ENCODE measurements around the gene KAZN. TPM values are rescaled to one million over a fixed set of nuclear protein-coding genes. Genes with fewer than 3 reads are reported as not detected.

Gene KAZN
- total RNA-seq, 1 donor from 2014 or later, result 11.6 TPM

GRCh38 chr1:14686701-14687100 lies 88.2 kb downstream of the KAZN start:
- Mint-ChIP-seq H3K36me3 (ENCODE audit: low read depth) (no peaks in the 10 kb centered on the region), H3K4me3 (no peak overlapping the region), H3K27ac (ENCODE audit: unreplicated experiment) (no peak overlapping the region), H3K4me1 (peaks cover 27% of the 10 kb centered on the region), H3K9me3 (no peaks in the 10 kb centered on the region), H3K27me3 (ENCODE audit: low read depth) (no peaks in the 10 kb centered on the region)
- TF ChIP-seq CTCF (conservative IDR thresholded peaks at IDR 0.05), result no peak
- DNase-seq (ENCODE audit: low read depth, low spot score), result no peak

- no peak for DNase-seq (ENCODE audit: low read depth, low spot score)
- H3K27me3 Mint-ChIP-seq (ENCODE audit: low read depth), result no peaks in the 10 kb centered on the region
- peaks cover 27% of the 10 kb centered on the region for H3K4me1 Mint-ChIP-seq
- no peak overlapping the region for H3K27ac Mint-ChIP-seq (ENCODE audit: unreplicated experiment)
- TF ChIP-seq CTCF (conservative IDR thresholded peaks at IDR 0.05), result no peak
- no peaks in the 10 kb centered on the region for H3K36me3 Mint-ChIP-seq (ENCODE audit: low read depth)
- no peaks in the 10 kb centered on the region for H3K9me3 Mint-ChIP-seq
- no peak overlapping the region for H3K4me3 Mint-ChIP-seq
Observed at GRCh38 chr1:14687147-14687546, 88.7 kb downstream of the KAZN start.

GRCh38 chr1:14689996-14690615 lies 91.6 kb downstream of the KAZN start:
- Mint-ChIP-seq H3K36me3 (ENCODE audit: low read depth) (no peaks in the 10 kb centered on the region), H3K27ac (ENCODE audit: unreplicated experiment) (no peak overlapping the region), H3K4me3 (no peak overlapping the region), H3K4me1 (peaks cover 30% of the 10 kb centered on the region), H3K9me3 (no peaks in the 10 kb centered on the region), H3K27me3 (ENCODE audit: low read depth) (no peaks in the 10 kb centered on the region)
- no peak for TF ChIP-seq CTCF (conservative IDR thresholded peaks at IDR 0.05)
- DNase-seq (ENCODE audit: low read depth, low spot score), result no peak

GRCh38 chr1:14693949-14694348 lies 95.5 kb downstream of the KAZN start:
- no peak for DNase-seq (ENCODE audit: low read depth, low spot score)
- H3K27ac Mint-ChIP-seq (ENCODE audit: unreplicated experiment), result no peak overlapping the region
- H3K36me3 Mint-ChIP-seq (ENCODE audit: low read depth), result no peaks in the 10 kb centered on the region
- no peak overlapping the region for H3K4me3 Mint-ChIP-seq
- peaks cover 41% of the 10 kb centered on the region for H3K4me1 Mint-ChIP-seq
- H3K27me3 Mint-ChIP-seq (ENCODE audit: low read depth), result no peaks in the 10 kb centered on the region
- TF ChIP-seq CTCF (conservative IDR thresholded peaks at IDR 0.05), result no peak
- no peaks in the 10 kb centered on the region for H3K9me3 Mint-ChIP-seq

- H3K4me1 Mint-ChIP-seq, result peaks cover 44% of the 10 kb centered on the region
Observed at GRCh38 chr1:14694589-14694988, 96.1 kb downstream of the KAZN start.

More at GRCh38 chr1:14694589-14694988, 96.1 kb downstream of the KAZN start:
- Mint-ChIP-seq H3K9me3 (no peaks in the 10 kb centered on the region), H3K36me3 (ENCODE audit: low read depth) (no peaks in the 10 kb centered on the region), H3K4me3 (no peak overlapping the region), H3K27me3 (ENCODE audit: low read depth) (no peaks in the 10 kb centered on the region), H3K27ac (ENCODE audit: unreplicated experiment) (no peak overlapping the region)
- no peak for TF ChIP-seq CTCF (conservative IDR thresholded peaks at IDR 0.05)
- DNase-seq (ENCODE audit: low read depth, low spot score), result no peak

Measured in neural crest cell (in vitro differentiated cells).